ENCODE results near the gene GOLGA1.
A peak's percentile ranks its signal among the peaks of the same experiment; 100 is the strongest.
"Not testable (repeated sequence)": the region's sequence is repeated elsewhere in the genome, so short reads cannot be mapped to it uniquely, and the experiment has no call there.

GOLGA1 gene

GRCh38 chr9:124934290-124934689 lies 6.6 kb downstream of the GOLGA1 start:
- no peak for DNase-seq

- DNase-seq, result no peak
Measured at GRCh38 chr9:124932333-124932732, 8.6 kb downstream of the GOLGA1 start.

DNA sequence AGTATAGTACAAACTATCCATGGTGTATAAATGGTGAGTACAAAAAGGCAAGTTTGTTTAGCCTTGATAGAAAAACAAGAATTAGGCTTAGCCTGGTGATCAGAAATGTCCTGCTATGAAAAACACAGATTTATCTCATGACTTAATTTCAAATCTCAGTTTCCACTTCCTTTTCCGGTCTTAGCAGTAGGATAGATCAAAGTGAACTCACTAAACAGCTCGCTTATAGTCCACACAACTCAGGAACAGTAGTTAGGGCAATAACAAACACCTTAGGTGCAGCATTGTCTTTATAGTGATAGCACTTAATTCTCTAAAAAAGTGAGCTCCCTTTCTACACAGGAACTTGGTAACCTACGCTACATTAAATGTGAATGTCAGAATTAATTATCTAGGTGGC lies 11.4 kb downstream of the GOLGA1 start:
- peak; percentile 7 for DNase-seq

DNA sequence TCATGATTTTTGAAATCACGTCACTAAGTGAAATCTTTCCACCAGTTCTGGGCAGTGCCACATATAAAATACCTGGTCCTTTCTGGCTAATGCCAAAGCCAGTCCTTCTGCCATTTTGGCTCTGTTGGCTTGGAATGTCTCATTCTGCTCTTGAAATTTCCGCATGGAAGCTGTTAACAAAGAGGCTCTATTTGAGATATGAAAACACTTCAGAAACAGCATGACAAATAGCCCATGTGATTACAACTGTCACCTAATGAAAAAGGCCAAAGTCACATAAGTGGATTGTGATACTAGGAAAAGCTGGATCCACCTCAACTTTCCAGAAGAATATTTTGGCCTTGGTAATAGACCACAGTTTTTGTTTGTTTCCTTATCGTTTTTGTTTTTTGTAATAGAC lies 12.8 kb downstream of the GOLGA1 start:
- DNase-seq, result no peak

DNA sequence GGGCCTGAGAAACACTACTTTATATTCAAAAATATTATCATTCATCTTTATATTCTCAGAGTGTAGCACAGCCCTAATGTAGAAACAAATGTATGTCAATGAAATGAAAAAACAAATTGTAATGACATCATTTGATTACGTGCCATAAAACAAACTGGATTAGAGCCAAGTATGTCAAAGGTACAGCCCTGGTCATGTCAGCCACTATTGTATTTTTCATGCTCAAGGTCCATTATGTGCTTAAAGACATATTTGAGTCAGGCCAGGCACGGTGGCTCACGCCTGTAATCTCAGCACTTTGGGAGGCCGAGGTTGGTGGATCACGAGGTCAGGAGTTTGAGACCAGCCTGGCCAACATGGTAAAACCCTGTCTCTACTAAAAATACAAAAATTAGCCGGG lies 20.5 kb downstream of the GOLGA1 start:
- not testable (repeated sequence) for DNase-seq

- DNase-seq, result no peak
Measured at GRCh38 chr9:124914753-124915405, 26.0 kb downstream of the GOLGA1 start.

DNA sequence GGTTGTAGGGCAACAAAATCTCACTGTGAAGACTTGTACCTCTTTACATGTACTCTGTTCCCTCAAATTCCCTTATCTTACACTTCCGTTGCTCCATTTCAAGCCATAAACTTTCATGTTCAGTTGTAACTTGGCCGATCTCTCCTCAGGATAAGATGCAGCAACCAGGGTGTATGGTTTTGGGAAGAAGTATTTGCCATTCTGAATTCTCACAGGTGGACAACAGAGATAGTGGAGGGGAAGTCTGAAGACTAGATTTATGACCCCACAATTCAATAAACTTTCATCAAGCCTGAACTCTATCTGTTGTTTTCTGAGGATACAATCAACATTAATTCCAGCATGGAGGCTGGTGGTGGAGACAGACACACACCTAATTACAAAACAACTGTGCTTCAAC lies 27.5 kb downstream of the GOLGA1 start:
- DNase-seq, result no peak

DNA sequence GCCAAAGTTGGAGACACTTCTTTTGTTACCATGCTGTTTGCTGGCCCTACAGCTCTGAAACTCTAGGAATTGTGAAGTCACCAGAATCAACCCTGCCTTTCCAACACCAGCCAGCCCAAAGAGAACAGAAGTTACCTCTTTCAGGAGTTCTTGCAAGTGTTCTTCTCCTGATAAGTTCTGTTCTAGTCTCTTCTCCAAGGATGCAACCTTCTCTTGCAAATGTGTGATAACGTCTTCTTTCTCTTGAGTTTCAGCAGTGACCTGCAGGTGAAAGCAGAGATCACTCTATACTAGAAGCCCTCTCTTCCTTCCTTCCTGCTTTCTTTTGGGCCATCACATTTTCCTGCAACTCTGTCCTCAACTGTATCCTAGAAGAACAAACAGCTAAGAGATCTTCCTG lies 29.1 kb downstream of the GOLGA1 start:
- DNase-seq, result no peak

GRCh38 chr9:124908098-124908497 lies 32.8 kb downstream of the GOLGA1 start:
- DNase-seq, result no peak

DNA sequence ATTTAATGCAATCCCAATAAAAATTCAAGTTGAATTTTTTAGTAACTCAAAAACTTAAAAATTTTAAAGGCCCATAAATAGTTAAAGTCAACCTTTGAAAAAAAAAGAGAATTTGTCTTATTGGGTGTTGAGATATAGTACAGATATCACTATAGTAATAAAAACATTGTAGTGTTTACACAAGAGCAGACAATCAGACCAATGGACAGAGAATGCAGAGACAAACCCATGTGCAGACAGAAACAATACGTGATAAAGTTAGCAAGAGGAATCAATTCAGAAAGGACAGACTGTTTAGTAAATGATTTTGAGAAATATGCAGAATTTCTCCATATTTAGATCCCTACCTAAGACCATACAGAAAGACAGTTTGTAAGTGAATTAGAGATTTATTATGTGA lies 33.9 kb downstream of the GOLGA1 start:
- no peak for DNase-seq

GRCh38 chr9:124899845-124900244 lies 41.0 kb downstream of the GOLGA1 start:
- DNase-seq, result no peak

DNA sequence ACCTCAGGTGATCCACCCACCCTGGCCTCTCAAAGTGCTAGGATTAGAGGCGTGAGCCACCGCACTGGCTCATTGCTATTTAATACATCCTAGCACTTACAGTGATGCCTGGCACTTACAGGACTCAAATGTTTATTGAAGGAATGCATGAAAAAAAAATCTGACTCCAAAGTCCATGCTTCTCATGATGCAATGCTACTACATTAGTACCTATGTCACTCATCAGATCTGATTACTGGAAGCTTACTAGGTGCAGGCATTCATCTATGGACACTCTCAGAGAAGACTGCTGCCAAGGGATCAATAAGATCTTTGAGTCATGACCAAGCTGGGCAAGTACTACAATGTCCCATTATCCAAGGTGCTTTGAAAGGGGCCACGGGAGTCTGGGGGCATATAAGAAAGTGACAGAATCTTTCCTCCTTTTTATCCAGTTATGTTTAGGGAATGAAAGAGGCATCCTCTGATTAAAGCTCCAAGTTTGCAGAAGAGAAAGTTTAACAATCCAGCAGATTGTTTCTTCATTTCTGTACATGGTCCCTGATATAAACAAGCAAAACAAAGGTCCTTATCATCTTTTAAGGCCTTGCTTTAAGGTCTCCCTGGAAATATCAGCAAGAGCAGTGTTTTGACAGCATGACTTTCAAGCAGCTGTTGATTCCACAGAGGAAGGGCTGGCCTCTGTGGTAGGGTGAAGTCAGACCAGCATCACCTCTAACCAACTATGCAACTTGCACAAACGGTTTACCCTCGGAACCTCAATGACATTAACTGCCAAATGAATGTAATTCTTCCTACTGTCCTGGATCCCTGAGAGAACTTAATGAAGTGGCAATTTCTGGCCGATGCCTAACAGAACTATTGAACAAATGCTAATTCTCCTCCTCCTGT lies 43.1 kb downstream of the GOLGA1 start:
- no peak for DNase-seq

DNA sequence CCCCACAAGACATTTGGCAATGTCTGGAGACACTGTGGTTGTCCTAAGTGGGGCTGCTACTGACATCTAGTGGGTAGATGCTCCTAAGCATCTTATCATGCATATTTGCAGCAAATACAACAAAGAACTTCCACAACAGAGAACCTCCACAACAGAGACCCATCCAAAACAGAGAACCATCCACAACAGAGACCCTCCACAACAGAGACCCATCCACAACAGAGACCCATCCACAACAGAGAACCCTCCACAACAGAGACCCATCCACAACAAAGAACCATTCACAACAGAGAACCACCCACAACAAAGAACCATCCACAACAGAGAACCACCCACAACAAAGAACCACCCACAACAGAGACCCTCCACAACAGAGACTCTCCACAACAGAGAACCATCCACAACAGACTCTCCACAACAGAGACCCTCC lies 46.1 kb downstream of the GOLGA1 start:
- peak; percentile 38 for DNase-seq

GRCh38 chr9:124894035-124894740 lies 46.7 kb downstream of the GOLGA1 start:
- DNase-seq, result no peak

DNA sequence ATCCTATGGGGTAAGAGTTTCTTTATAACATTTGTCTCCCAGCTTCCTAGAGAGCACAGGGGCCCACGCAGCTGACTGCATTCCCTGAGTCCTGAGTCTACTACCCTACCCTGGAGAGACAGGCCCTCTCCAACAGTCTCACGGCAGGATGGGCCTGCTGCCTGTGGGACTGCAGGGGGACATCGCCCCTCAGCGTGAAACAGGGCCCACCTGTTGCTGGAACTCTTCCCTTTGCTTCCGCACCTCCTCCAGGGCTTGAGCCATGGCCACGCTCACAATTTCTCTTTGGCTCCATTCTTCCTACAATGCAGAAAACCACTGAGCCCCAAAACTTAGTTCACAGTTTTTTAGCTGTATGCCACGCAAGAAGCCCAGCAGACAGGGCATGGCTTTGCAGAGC lies 50.7 kb downstream of the GOLGA1 start:
- DNase-seq, result no peak

DNA sequence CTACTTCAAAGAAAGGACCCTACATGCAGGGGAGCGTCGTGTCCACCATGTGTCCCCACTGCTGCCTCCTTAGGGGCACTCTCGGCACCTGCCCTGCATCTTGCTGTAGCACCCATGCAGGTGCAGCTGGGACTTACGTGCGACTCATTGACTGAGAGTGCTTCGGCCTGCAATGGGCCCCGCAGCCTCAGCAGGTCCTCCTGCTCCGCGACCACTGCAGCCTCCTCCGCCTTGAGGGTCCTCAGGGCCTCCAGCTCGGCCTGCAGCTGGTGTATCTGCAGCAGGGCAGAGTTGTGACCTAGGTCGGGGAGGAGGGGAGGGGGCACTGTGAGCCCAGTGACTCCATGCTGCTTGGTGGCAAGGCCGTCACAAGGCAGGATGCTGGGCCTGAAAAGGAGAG lies 51.9 kb downstream of the GOLGA1 start:
- DNase-seq, result no peak

GRCh38 chr9:124887832-124888231 lies 53.1 kb downstream of the GOLGA1 start:
- no peak for DNase-seq

GRCh38 chr9:124886866-124887492 lies 53.9 kb downstream of the GOLGA1 start:
- no peak for DNase-seq

DNA sequence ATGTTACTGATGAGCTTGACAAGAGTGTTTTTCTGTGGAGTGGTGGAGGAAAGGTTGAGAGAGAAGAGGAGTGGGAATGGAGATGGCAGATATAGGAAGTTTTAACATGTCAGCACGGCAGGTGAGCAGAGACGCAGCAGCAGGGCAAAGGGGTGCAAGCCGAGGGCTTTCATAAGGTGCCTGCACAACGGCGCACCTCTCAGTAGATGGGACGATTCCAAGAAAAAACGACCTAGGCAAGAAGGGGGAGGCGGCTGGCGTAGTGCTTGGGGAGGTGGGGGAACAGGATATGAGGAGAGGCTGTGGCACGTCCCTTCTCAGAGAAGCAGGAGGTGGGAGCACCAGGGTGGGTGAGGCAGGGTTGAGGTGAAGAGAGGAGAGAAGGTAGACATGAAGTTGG lies 54.4 kb downstream of the GOLGA1 start:
- no peak for DNase-seq

GRCh38 chr9:124885551-124885950 lies 55.3 kb downstream of the GOLGA1 start:
- DNase-seq, result no peak

GRCh38 chr9:124884376-124884775 lies 56.5 kb downstream of the GOLGA1 start:
- DNase-seq, result no peak

DNA sequence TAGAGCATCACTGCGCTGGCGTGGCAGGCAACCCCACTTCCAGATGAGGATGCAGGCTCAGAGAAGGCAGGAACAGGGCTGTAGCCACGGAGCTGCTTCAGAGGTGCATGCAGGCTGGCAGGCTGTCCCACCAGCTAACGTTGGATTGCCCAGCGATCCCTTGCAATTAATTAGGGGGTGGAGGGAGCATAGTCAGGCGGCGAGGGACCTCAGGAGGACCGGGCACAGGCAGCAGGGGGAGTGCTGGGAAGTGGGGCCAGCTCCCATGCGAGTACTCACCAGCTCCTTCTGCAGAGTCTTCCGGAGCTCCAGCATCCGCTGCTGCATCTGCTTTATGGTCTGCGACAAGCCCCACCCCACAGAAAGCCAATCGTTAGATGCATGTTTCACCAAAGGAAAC lies 58.7 kb downstream of the GOLGA1 start:
- DNase-seq, result no peak

GRCh38 chr9:124881138-124881743 lies 59.6 kb downstream of the GOLGA1 start:
- DNase-seq, result no peak
